Activated T-helper 17 cell treated with anti-CD3 and anti-CD28 coated beads, Interleukin-2, amount 50 U/mL, for 72 hours (primary cell): ENCODE results near the gene AOPEP. TPM values are rescaled to one million over a fixed set of nuclear protein-coding genes. Genes with fewer than 3 reads are reported as not detected.

Experiments used
- ATAC-seq: fragments of 150-1000 bp; cut with Tn5 transposase; replicated peaks from 2 replicates; pipeline ENCODE4 v1.10.0; 2021; ENCODE audit warnings: mild to moderate bottlenecking, moderate library complexity
- H3K27ac Mint-ChIP-seq: one replicate; pipeline ENCODE4 v1.8.0; 2022; ENCODE audit warnings: mixed read lengths
- H3K27me3 Mint-ChIP-seq: one replicate; pipeline ENCODE4 v1.8.0; 2022; ENCODE audit warnings: mixed read lengths
- H3K36me3 Mint-ChIP-seq: one replicate; pipeline ENCODE4 v1.8.0; 2022; ENCODE audit warnings: low read depth, mild to moderate bottlenecking, mixed read lengths
- H3K4me1 Mint-ChIP-seq: one replicate; pipeline ENCODE4 v1.8.0; 2022; ENCODE audit warnings: mixed read lengths
- H3K4me3 Mint-ChIP-seq: one replicate; pipeline ENCODE4 v1.8.0; 2022; ENCODE audit warnings: mild to moderate bottlenecking, mixed read lengths
- H3K9me3 Mint-ChIP-seq: one replicate; pipeline ENCODE4 v1.8.0; 2022; ENCODE audit warnings: mixed read lengths
- total RNA-seq, 2 donors: library from RNA; stranded (reverse); gene quantifications; one replicate each; pipeline ENCODE4 v1.2.3, GENCODE V29; 2022

Gene AOPEP
- total RNA-seq, 2 donors from 2014 or later = 15.5 to 16.4 TPM

- H3K9me3 Mint-ChIP-seq = no peaks in the 10 kb centered on the region
- no peak overlapping the region for H3K27ac Mint-ChIP-seq
- no peaks in the 10 kb centered on the region for H3K36me3 Mint-ChIP-seq
- no peaks in the 10 kb centered on the region for H3K4me1 Mint-ChIP-seq
- no peak overlapping the region for H3K4me3 Mint-ChIP-seq
- H3K27me3 Mint-ChIP-seq = no peaks in the 10 kb centered on the region
- ATAC-seq = no peak
These were observed 247.0 kb downstream of the AOPEP start for GRCh38 chr9:94973451-94973941.

- Mint-ChIP-seq H3K4me3 (no peak overlapping the region), H3K4me1 (no peaks in the 10 kb centered on the region), H3K9me3 (no peaks in the 10 kb centered on the region), H3K36me3 (no peaks in the 10 kb centered on the region), H3K27me3 (no peaks in the 10 kb centered on the region), H3K27ac (no peak overlapping the region)
- no peak for ATAC-seq
These were observed 247.8 kb downstream of the AOPEP start for GRCh38 chr9:94974154-94974879.

GRCh38 chr9:94975480-94975879 lies 249.0 kb downstream of the AOPEP start:
- no peak for ATAC-seq
- no peaks in the 10 kb centered on the region for H3K27me3 Mint-ChIP-seq
- no peaks in the 10 kb centered on the region for H3K4me1 Mint-ChIP-seq
- no peak overlapping the region for H3K27ac Mint-ChIP-seq
- H3K36me3 Mint-ChIP-seq = no peaks in the 10 kb centered on the region
- no peaks in the 10 kb centered on the region for H3K9me3 Mint-ChIP-seq
- H3K4me3 Mint-ChIP-seq = no peak overlapping the region

GRCh38 chr9:94976077-94976476 lies 249.6 kb downstream of the AOPEP start:
- Mint-ChIP-seq H3K4me1 (no peaks in the 10 kb centered on the region), H3K36me3 (no peaks in the 10 kb centered on the region), H3K9me3 (no peaks in the 10 kb centered on the region), H3K4me3 (no peak overlapping the region), H3K27ac (no peak overlapping the region), H3K27me3 (no peaks in the 10 kb centered on the region)
- ATAC-seq = no peak

- H3K9me3 Mint-ChIP-seq = no peaks in the 10 kb centered on the region
- no peak for ATAC-seq
- H3K27ac Mint-ChIP-seq = no peak overlapping the region
- H3K4me1 Mint-ChIP-seq = peaks cover 5% of the 10 kb centered on the region
- H3K36me3 Mint-ChIP-seq = no peaks in the 10 kb centered on the region
- no peaks in the 10 kb centered on the region for H3K27me3 Mint-ChIP-seq
- no peak overlapping the region for H3K4me3 Mint-ChIP-seq
These were observed 250.9 kb downstream of the AOPEP start for GRCh38 chr9:94977416-94977815.

GRCh38 chr9:94979904-94980507 lies 253.5 kb downstream of the AOPEP start:
- no peaks in the 10 kb centered on the region for H3K27me3 Mint-ChIP-seq

GRCh38 chr9:94980947-94981722 lies 254.6 kb downstream of the AOPEP start:
- Mint-ChIP-seq H3K27ac (no peak overlapping the region), H3K27me3 (no peaks in the 10 kb centered on the region), H3K36me3 (no peaks in the 10 kb centered on the region), H3K4me3 (no peak overlapping the region), H3K9me3 (no peaks in the 10 kb centered on the region), H3K4me1 (peaks cover 5% of the 10 kb centered on the region)
- no peak for ATAC-seq

More at GRCh38 chr9:94979904-94980507, 253.5 kb downstream of the AOPEP start:
- no peak for ATAC-seq
- Mint-ChIP-seq H3K9me3 (no peaks in the 10 kb centered on the region), H3K4me3 (no peak overlapping the region), H3K36me3 (no peaks in the 10 kb centered on the region), H3K27ac (no peak overlapping the region), H3K4me1 (peaks cover 5% of the 10 kb centered on the region)

- no peak overlapping the region for H3K27ac Mint-ChIP-seq
- no peak overlapping the region for H3K4me3 Mint-ChIP-seq
- H3K36me3 Mint-ChIP-seq = no peaks in the 10 kb centered on the region
- no peaks in the 10 kb centered on the region for H3K27me3 Mint-ChIP-seq
- H3K4me1 Mint-ChIP-seq = peaks cover 5% of the 10 kb centered on the region
- ATAC-seq = no peak
- no peaks in the 10 kb centered on the region for H3K9me3 Mint-ChIP-seq
These were observed 255.2 kb downstream of the AOPEP start for GRCh38 chr9:94981723-94982090.

GRCh38 chr9:94982211-94982610 lies 255.7 kb downstream of the AOPEP start:
- no peak overlapping the region for H3K27ac Mint-ChIP-seq
- ATAC-seq = peak; percentile 42
- H3K36me3 Mint-ChIP-seq = no peaks in the 10 kb centered on the region
- no peaks in the 10 kb centered on the region for H3K9me3 Mint-ChIP-seq
- no peak overlapping the region for H3K4me3 Mint-ChIP-seq
- no peaks in the 10 kb centered on the region for H3K27me3 Mint-ChIP-seq
- peaks cover 5% of the 10 kb centered on the region for H3K4me1 Mint-ChIP-seq

GRCh38 chr9:94983552-94983951 lies 257.1 kb downstream of the AOPEP start:
- Mint-ChIP-seq H3K4me3 (no peak overlapping the region), H3K27me3 (no peaks in the 10 kb centered on the region), H3K36me3 (no peaks in the 10 kb centered on the region), H3K9me3 (no peaks in the 10 kb centered on the region), H3K27ac (no peak overlapping the region), H3K4me1 (peaks cover 5% of the 10 kb centered on the region)
- ATAC-seq = no peak

- ATAC-seq = no peak
- Mint-ChIP-seq H3K27ac (no peak overlapping the region), H3K27me3 (no peaks in the 10 kb centered on the region), H3K4me3 (no peak overlapping the region), H3K36me3 (no peaks in the 10 kb centered on the region), H3K4me1 (peaks cover 5% of the 10 kb centered on the region), H3K9me3 (no peaks in the 10 kb centered on the region)
These were observed 258.5 kb downstream of the AOPEP start for GRCh38 chr9:94984891-94985476.

- Mint-ChIP-seq H3K27ac (no peak overlapping the region), H3K4me3 (no peak overlapping the region), H3K27me3 (no peaks in the 10 kb centered on the region), H3K9me3 (no peaks in the 10 kb centered on the region), H3K4me1 (peaks cover 5% of the 10 kb centered on the region), H3K36me3 (no peaks in the 10 kb centered on the region)
- no peak for ATAC-seq
These were observed 259.1 kb downstream of the AOPEP start for GRCh38 chr9:94985649-94986048.

- Mint-ChIP-seq H3K4me1 (no peaks in the 10 kb centered on the region), H3K27ac (no peak overlapping the region), H3K4me3 (no peak overlapping the region), H3K36me3 (no peaks in the 10 kb centered on the region), H3K27me3 (no peaks in the 10 kb centered on the region), H3K9me3 (no peaks in the 10 kb centered on the region)
- ATAC-seq = no peak
These were observed 261.2 kb downstream of the AOPEP start for GRCh38 chr9:94987731-94988130.

GRCh38 chr9:94990897-94991561 lies 264.5 kb downstream of the AOPEP start:
- no peak overlapping the region for H3K4me3 Mint-ChIP-seq
- H3K36me3 Mint-ChIP-seq = no peaks in the 10 kb centered on the region
- no peak for ATAC-seq
- H3K27me3 Mint-ChIP-seq = no peaks in the 10 kb centered on the region
- no peaks in the 10 kb centered on the region for H3K9me3 Mint-ChIP-seq
- no peak overlapping the region for H3K27ac Mint-ChIP-seq
- H3K4me1 Mint-ChIP-seq = no peaks in the 10 kb centered on the region
